Keratinocyte (primary cell): Measurements from ENCODE around the gene KLHL1. TPM values are rescaled to one million over a fixed set of nuclear protein-coding genes. Genes with fewer than 3 reads are reported as not detected.

Experiments
- DNase-seq: peaks from one replicate; pipeline ENCODE4 v3.0.0-alpha.2; 2011; ENCODE audit warnings: low read depth, missing footprints, low spot score
- FAIRE-seq: peaks from 2 replicates; lab custom pipeline; 2011; peaks lifted over from hg19 to GRCh38; lab: Jason Lieb, UNC
- H2AFZ ChIP-seq: 2 replicates; pipeline ENCODE4 v1.6.0; 2012; ENCODE audit warnings: low read length, control low read depth, inconsistent platforms; ENCODE audit not compliant: control insufficient read depth
- H3K27ac ChIP-seq: 2 replicates; pipeline ENCODE4 v1.5.1; 2011; ENCODE audit warnings: low read length; ENCODE audit not compliant: control insufficient read depth, insufficient read depth
- H3K27me3 ChIP-seq: 3 replicates; pipeline ENCODE4 v1.6.0; 2011; ENCODE audit warnings: low read length; ENCODE audit not compliant: control insufficient read depth, insufficient read depth; ENCODE audit errors: extremely low read depth
- H3K36me3 ChIP-seq, 2 experiments: 2 replicates in 1 of 2; 3 replicates in 1 of 2; pipeline ENCODE4 v1.5.1; 2011; ENCODE audit warnings: low read length in 2 of 2, mild to moderate bottlenecking in 1 of 2; ENCODE audit not compliant: control insufficient read depth in 2 of 2, insufficient read depth in 2 of 2; ENCODE audit errors: extremely low read depth in 1 of 2
- H3K4me1 ChIP-seq: 3 replicates; pipeline ENCODE4 v1.5.1; 2011; ENCODE audit warnings: low read length; ENCODE audit not compliant: control insufficient read depth, insufficient read depth; ENCODE audit errors: extremely low read depth
- H3K4me2 ChIP-seq: 3 replicates; pipeline ENCODE4 v1.6.0; 2011; ENCODE audit warnings: low read depth, low read length; ENCODE audit not compliant: control insufficient read depth, insufficient read depth; ENCODE audit errors: extremely low read depth
- H3K4me3 ChIP-seq, 3 experiments: fragments of 200-600 bp in 1 of 3; sonication (generic) in 1 of 3; 2 replicates in 2 of 3; 3 replicates in 1 of 3; pipeline ENCODE4 v1.5.1; 2011 to 2016; ENCODE audit warnings: low read length in 3 of 3, mild to moderate bottlenecking in 3 of 3, control low read depth in 2 of 3, inconsistent platforms in 1 of 3, low read depth in 1 of 3, mixed read lengths in 1 of 3, mixed run types in 1 of 3, moderate library complexity in 1 of 3; ENCODE audit not compliant: control insufficient read depth in 2 of 3, insufficient read depth in 2 of 3; ENCODE audit errors: extremely low read depth in 1 of 3
- H3K79me2 ChIP-seq: 2 replicates; pipeline ENCODE4 v1.6.0; 2012; ENCODE audit warnings: low read length; ENCODE audit not compliant: control insufficient read depth, insufficient read depth
- H3K9ac ChIP-seq: 3 replicates; pipeline ENCODE4 v1.6.0; 2011; ENCODE audit warnings: low read length; ENCODE audit not compliant: control insufficient read depth, insufficient read depth; ENCODE audit errors: extremely low read depth
- H3K9me1 ChIP-seq: 3 replicates; pipeline ENCODE4 v1.6.0; 2011; ENCODE audit warnings: low read length; ENCODE audit not compliant: control insufficient read depth, insufficient read depth; ENCODE audit errors: extremely low read depth
- H3K9me3 ChIP-seq: 2 replicates; pipeline ENCODE4 v1.5.1; 2012; ENCODE audit warnings: low read depth, low read length; ENCODE audit not compliant: control insufficient read depth
- H4K20me1 ChIP-seq: 3 replicates; pipeline ENCODE4 v1.6.0; 2011; ENCODE audit warnings: low read length; ENCODE audit not compliant: control insufficient read depth, insufficient read depth; ENCODE audit errors: extremely low read depth
- CTCF ChIP-seq, 3 experiments: IDR thresholded peaks in 1 of 3; conservative IDR thresholded peaks in 1 of 3; optimal IDR thresholded peaks in 1 of 3; 2 replicates in 2 of 3; 3 replicates in 1 of 3; pipeline versions ENCODE3 to v1.5.1; 2011; ENCODE audit warnings: low read length in 3 of 3, mild to moderate bottlenecking in 3 of 3, moderate library complexity in 2 of 3, control low read depth in 1 of 3, inconsistent platforms in 1 of 3; ENCODE audit not compliant: insufficient read depth in 2 of 3; ENCODE audit errors: extremely low read depth in 1 of 3
- EZH2 ChIP-seq: IDR thresholded peaks from one replicate; pipeline ENCODE4 v1.6.1; 2012; ENCODE audit warnings: inconsistent platforms, mild to moderate bottlenecking, low read length, moderate library complexity
- dilution Hi-C: fragments of 300-500 bp; cut with MboI; formaldehyde crosslinking; loops from one replicate; pipeline ENCODE4 v1.7.0; 2020; ENCODE audit warnings: low sequenced_read_pairs; ENCODE audit not compliant: extremely low pct_ligation_motif_present
- polyA plus RNA-seq, 5 experiments: library from polyadenylated mRNA; depleted of rRNA in 3 of 5; stranded (reverse) in 3 of 5; stranded (forward) in 1 of 5; unstranded in 1 of 5; fragments of >200 nt; gene quantifications; 1 replicate in 1 of 5; 2 replicates in 3 of 5; 3 replicates in 1 of 5; pipeline versions ENCODE4 v1.2.1 to v1.2.3, GENCODE V29; 2011 to 2012; ENCODE audit warnings: missing spikeins in 2 of 5, low read depth in 1 of 5, low replicate concordance in 1 of 5

KLHL1 gene
- polyA plus RNA-seq, 1 donor (not counting 4 experiments of a cell fraction or from before 2014, with no cell fraction given) = not detected

DNA sequence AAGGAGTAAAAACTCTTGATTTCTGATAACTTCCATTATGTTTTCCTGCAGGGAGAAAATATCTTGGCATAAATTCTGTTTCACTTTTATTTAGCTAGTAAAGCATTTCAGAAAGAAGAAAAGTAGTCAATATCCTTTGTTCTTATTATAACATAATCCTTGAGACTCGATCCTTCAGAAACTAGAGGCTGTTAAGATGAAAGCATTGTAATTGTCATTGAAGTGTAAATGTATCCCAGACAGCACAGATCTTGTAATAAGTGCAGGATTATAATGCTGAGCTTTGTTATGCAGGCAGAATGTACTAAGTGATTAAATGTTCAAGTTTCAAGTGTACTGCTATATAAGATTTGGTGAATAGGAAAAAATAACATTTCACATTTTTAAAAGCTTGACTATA is 225.8 kb downstream of the KLHL1 start:
- H3K4me3 ChIP-seq = no peak overlapping the region
- dilution Hi-C loops = no loop called here
- no peaks in the 10 kb centered on the region for H3K4me1 ChIP-seq
- H3K9me1 ChIP-seq = no peaks in the 10 kb centered on the region
- no peaks in the 10 kb centered on the region for H3K36me3 ChIP-seq
- no peak overlapping the region for H3K4me2 ChIP-seq
- no peak overlapping the region for H3K9ac ChIP-seq
- no peak for FAIRE-seq
- DNase-seq = no peak
- H3K27me3 ChIP-seq = no peaks in the 10 kb centered on the region
- no peak overlapping the region for H3K27ac ChIP-seq
- no peak overlapping the region for H2AFZ ChIP-seq
- no peaks in the 10 kb centered on the region for H3K79me2 ChIP-seq
- H4K20me1 ChIP-seq = no peaks in the 10 kb centered on the region
- H3K9me3 ChIP-seq = no peaks in the 10 kb centered on the region
- TF ChIP-seq EZH2 = no peak

DNA sequence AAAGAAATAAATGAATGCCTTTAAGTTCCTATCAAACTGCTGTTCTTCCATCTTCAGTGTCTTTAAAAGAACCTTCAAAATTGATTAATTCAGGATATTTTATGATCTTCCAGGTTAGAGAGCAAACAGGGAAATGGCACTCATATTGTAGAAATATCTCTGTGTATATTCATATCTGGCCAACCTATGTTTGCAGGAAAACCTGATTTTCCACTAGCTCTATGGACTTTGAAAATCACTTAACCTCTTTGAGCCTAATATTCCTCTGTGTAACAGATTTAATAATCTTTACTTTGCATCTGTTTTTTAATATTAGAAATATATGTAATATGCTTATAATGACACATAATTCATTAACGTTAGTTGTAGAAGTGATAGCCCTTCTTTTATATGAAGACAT is 228.3 kb downstream of the KLHL1 start:
- FAIRE-seq (no peak), DNase-seq (no peak)
- no peak overlapping the region for H3K4me2 ChIP-seq
- H3K9me3 ChIP-seq = no peaks in the 10 kb centered on the region
- no peaks in the 10 kb centered on the region for H3K79me2 ChIP-seq
- H3K4me3 ChIP-seq = no peak overlapping the region
- dilution Hi-C loops = no loop called here
- no peaks in the 10 kb centered on the region for H3K36me3 ChIP-seq
- no peaks in the 10 kb centered on the region for H3K27me3 ChIP-seq
- H3K27ac ChIP-seq = no peak overlapping the region
- no peaks in the 10 kb centered on the region for H4K20me1 ChIP-seq
- TF ChIP-seq EZH2 (no peak), CTCF (optimal IDR thresholded peaks at IDR 0.05 in 1 of 3, IDR thresholded peaks at IDR 0.05 in 1 of 3, conservative IDR thresholded peaks at IDR 0.05 in 1 of 3; ENCODE audit: extremely low read depth in 1 of 3, insufficient read depth in 2 of 3, low read length in 3 of 3) (no peak)
- no peaks in the 10 kb centered on the region for H3K9me1 ChIP-seq
- H3K9ac ChIP-seq = no peak overlapping the region
- H2AFZ ChIP-seq = no peak overlapping the region
- no peaks in the 10 kb centered on the region for H3K4me1 ChIP-seq
